Dermis blood vessel endothelial cell (primary cell): ENCODE data around the gene PITPNC1. TPM values are rescaled to one million over a fixed set of nuclear protein-coding genes. Genes with fewer than 3 reads are reported as not detected.
"Not testable (repeated sequence)": the region's sequence is repeated elsewhere in the genome, so short reads cannot be mapped to it uniquely, and the experiment has no call there.

Experiments
- DNase-seq: peaks from one replicate; pipeline ENCODE4 v3.0.0; 2010
- total RNA-seq: library from RNA; depleted of rRNA; stranded (reverse); fragments of >200 nt; gene quantifications from 2 replicates; pipeline ENCODE4 v1.2.3, GENCODE V29; 2014

The PITPNC1 gene
- total RNA-seq, 1 donor from 2014 or later, result 32.0 TPM

GRCh38 chr17:67557921-67558320, 180.8 kb downstream of the PITPNC1 start:
- no peak for DNase-seq

GRCh38 chr17:67558740-67559380, 181.8 kb downstream of the PITPNC1 start:
- no peak for DNase-seq

- peak; percentile 28 for DNase-seq
These were observed 182.4 kb downstream of the PITPNC1 start for GRCh38 chr17:67559381-67559966.

- DNase-seq, result no peak
These were observed 184.9 kb downstream of the PITPNC1 start for GRCh38 chr17:67562005-67562404.

- no peak for DNase-seq
These were observed 186.7 kb downstream of the PITPNC1 start for GRCh38 chr17:67563692-67564228.

- no peak for DNase-seq
These were observed 188.0 kb downstream of the PITPNC1 start for GRCh38 chr17:67565068-67565467.

GRCh38 chr17:67566656-67567055, 189.6 kb downstream of the PITPNC1 start:
- peak; percentile 22 for DNase-seq

GRCh38 chr17:67569015-67569451, 192.0 kb downstream of the PITPNC1 start:
- no peak for DNase-seq

- peak; percentile 30 for DNase-seq
These were observed 192.8 kb downstream of the PITPNC1 start for GRCh38 chr17:67569873-67570272.

- no peak for DNase-seq
These were observed 193.7 kb downstream of the PITPNC1 start for GRCh38 chr17:67570797-67571196.

- DNase-seq, result no peak
These were observed 194.4 kb downstream of the PITPNC1 start for GRCh38 chr17:67571478-67571877.

- DNase-seq, result no peak
These were observed 197.0 kb downstream of the PITPNC1 start for GRCh38 chr17:67573987-67574657.

GRCh38 chr17:67574658-67575293, 197.7 kb downstream of the PITPNC1 start:
- DNase-seq, result no peak

GRCh38 chr17:67575325-67575724, 198.2 kb downstream of the PITPNC1 start:
- DNase-seq, result no peak

- no peak for DNase-seq
These were observed 199.5 kb downstream of the PITPNC1 start for GRCh38 chr17:67576471-67577115.

GRCh38 chr17:67577429-67578141, 200.5 kb downstream of the PITPNC1 start:
- DNase-seq, result peak; percentile 36

GRCh38 chr17:67578142-67578457, 201.0 kb downstream of the PITPNC1 start:
- DNase-seq, result peak; percentile 45

GRCh38 chr17:67578679-67579405, 201.8 kb downstream of the PITPNC1 start:
- DNase-seq, result not testable (repeated sequence)

- DNase-seq, result peak; percentile 53
These were observed 205.6 kb downstream of the PITPNC1 start for GRCh38 chr17:67582673-67583081.

GRCh38 chr17:67585077-67585602, 208.1 kb downstream of the PITPNC1 start:
- DNase-seq, result no peak

GRCh38 chr17:67588326-67588725, 211.2 kb downstream of the PITPNC1 start:
- no peak for DNase-seq
